ENCODE measurements around the gene ATP1B2.
"Not testable (repeated sequence)": the region's sequence is repeated elsewhere in the genome, so short reads cannot be mapped to it uniquely, and the experiment has no call there.

Gene ATP1B2

GRCh38 chr17:7650509-7651096 lies at the start of gene ATP1B2:
ATP1B2 (plus strand) TSS chr17:7650926; CDS start chr17:7651519, 593 bp downstream.
- DNase-seq = peak; percentile 95

GRCh38 chr17:7606280-7606679 lies 44.4 kb upstream of the ATP1B2 start:
- DNase-seq = no peak

GRCh38 chr17:7610641-7611040 lies 40.1 kb upstream of the ATP1B2 start:
- no peak for DNase-seq

GRCh38 chr17:7611635-7612293 lies 39.0 kb upstream of the ATP1B2 start:
- DNase-seq = no peak

GRCh38 chr17:7612294-7612640 lies 38.5 kb upstream of the ATP1B2 start:
- no peak for DNase-seq

GRCh38 chr17:7613769-7614424 lies 36.8 kb upstream of the ATP1B2 start:
- DNase-seq = no peak

- peak; percentile 100 for DNase-seq
Measured at GRCh38 chr17:7614425-7615264, 36.1 kb upstream of the ATP1B2 start, which contains the start of gene FXR2. FXR2 (minus strand) TSS chr17:7614897; CDS start chr17:7614532, 365 bp downstream.

- no peak for DNase-seq
Measured at GRCh38 chr17:7615265-7615747, 35.4 kb upstream of the ATP1B2 start.

GRCh38 chr17:7618608-7619007 lies 32.1 kb upstream of the ATP1B2 start:
- no peak for DNase-seq

- no peak for DNase-seq
Measured at GRCh38 chr17:7620835-7621234, 29.9 kb upstream of the ATP1B2 start.

GRCh38 chr17:7623661-7624060 lies 27.1 kb upstream of the ATP1B2 start:
- DNase-seq = no peak

GRCh38 chr17:7625749-7626148 lies 25.0 kb upstream of the ATP1B2 start:
- not testable (repeated sequence) for DNase-seq

- DNase-seq = no peak
Measured at GRCh38 chr17:7626307-7626706, 24.4 kb upstream of the ATP1B2 start.

GRCh38 chr17:7626956-7627249 lies 23.8 kb upstream of the ATP1B2 start:
- DNase-seq = no peak

- DNase-seq = peak; percentile 99
Measured at GRCh38 chr17:7627250-7628121, 23.2 kb upstream of the ATP1B2 start, which contains the start of gene SAT2. SAT2 (minus strand) TSS chr17:7627821; CDS start chr17:7627635, 186 bp downstream.

GRCh38 chr17:7629939-7630571 lies 20.7 kb upstream of the ATP1B2 start, which contains the start of gene SHBG:
SHBG (plus strand) TSS chr17:7630135; CDS start chr17:7630173, 38 bp downstream.
- DNase-seq = no peak

- no peak for DNase-seq
Measured at GRCh38 chr17:7631398-7632380, 19.0 kb upstream of the ATP1B2 start.

GRCh38 chr17:7632492-7632894 lies 18.2 kb upstream of the ATP1B2 start:
- no peak for DNase-seq

GRCh38 chr17:7633093-7633492 lies 17.6 kb upstream of the ATP1B2 start:
- no peak for DNase-seq

GRCh38 chr17:7634384-7634783 lies 16.3 kb upstream of the ATP1B2 start:
- DNase-seq = peak; percentile 88
